H1 (cell line): Measurements from ENCODE around the gene CHRNA4. TPM values are rescaled to one million over a fixed set of nuclear protein-coding genes. Genes with fewer than 3 reads are reported as not detected.

Source experiments
- ATF3 ChIP-seq: IDR thresholded peaks from 2 replicates; pipeline ENCODE4 v1.6.1; 2011; ENCODE audit warnings: low read depth, mild to moderate bottlenecking, low read length; ENCODE audit not compliant: insufficient read depth
- CHD7 ChIP-seq: fragments of 300-600 bp; sonication (generic); IDR thresholded peaks from 2 replicates; pipeline ENCODE4 v1.7.1; 2012; ENCODE audit warnings: low read length, moderate library complexity, mild to moderate bottlenecking, inconsistent platforms; ENCODE audit not compliant: insufficient replicate concordance
- EZH2 ChIP-seq: fragments of 200-600 bp; sonication (generic); IDR thresholded peaks from 2 replicates; pipeline ENCODE4 v1.7.1; 2012; ENCODE audit warnings: low read depth, mild to moderate bottlenecking, moderate library complexity, low read length, inconsistent platforms; ENCODE audit not compliant: severe bottlenecking
- GTF2F1 ChIP-seq: IDR thresholded peaks from 2 replicates; pipeline ENCODE4 v1.6.1; 2012; ENCODE audit warnings: low read depth, low read length, improper control_type of control experiment, borderline replicate concordance
- SAP30 ChIP-seq: fragments of 300-600 bp; sonication (generic); IDR thresholded peaks from 2 replicates; pipeline ENCODE4 v1.7.1; 2012; ENCODE audit warnings: low read length, moderate library complexity, mild to moderate bottlenecking, inconsistent platforms; ENCODE audit not compliant: insufficient read depth, insufficient replicate concordance
- SIX5 ChIP-seq: IDR thresholded peaks from 2 replicates; pipeline ENCODE4 v1.6.1; 2011; ENCODE audit warnings: mild to moderate bottlenecking, low read depth, low read length
- TEAD4 ChIP-seq: IDR thresholded peaks from 2 replicates; pipeline ENCODE4 v1.6.1; 2012; ENCODE audit warnings: low read depth, low read length, inconsistent platforms, mixed read lengths
- polyA plus RNA-seq, 7 experiments: library from polyadenylated mRNA; depleted of rRNA in 3 of 7; stranded (reverse) in 5 of 7; unstranded in 2 of 7; fragments of >200 nt in 5 of 7; fragments of 200-250 nt in 2 of 7; gene quantifications; 1 replicate in 5 of 7; 2 replicates in 1 of 7; 4 replicates in 1 of 7; pipeline versions ENCODE4 v1.2.1 to v1.2.3, GENCODE V29; 2011 to 2013; ENCODE audit warnings: missing spikeins in 2 of 7, mixed read lengths in 2 of 7
- total RNA-seq: library from RNA; stranded (reverse); fragmentation: NEBNext Ultra II Directional; extraction: Animal tissue kit (Norgen Biotek cat#: 25700); gene quantifications from 2 replicates; pipeline ENCODE4 v1.2.1, GENCODE V29; 2021

Gene CHRNA4
- total and polyA plus RNA-seq, 2 of the 8 experiments (the other 6 are each of a cell fraction or from before 2014, with no cell fraction given), result 4.3 to 5.7 TPM

DNA sequence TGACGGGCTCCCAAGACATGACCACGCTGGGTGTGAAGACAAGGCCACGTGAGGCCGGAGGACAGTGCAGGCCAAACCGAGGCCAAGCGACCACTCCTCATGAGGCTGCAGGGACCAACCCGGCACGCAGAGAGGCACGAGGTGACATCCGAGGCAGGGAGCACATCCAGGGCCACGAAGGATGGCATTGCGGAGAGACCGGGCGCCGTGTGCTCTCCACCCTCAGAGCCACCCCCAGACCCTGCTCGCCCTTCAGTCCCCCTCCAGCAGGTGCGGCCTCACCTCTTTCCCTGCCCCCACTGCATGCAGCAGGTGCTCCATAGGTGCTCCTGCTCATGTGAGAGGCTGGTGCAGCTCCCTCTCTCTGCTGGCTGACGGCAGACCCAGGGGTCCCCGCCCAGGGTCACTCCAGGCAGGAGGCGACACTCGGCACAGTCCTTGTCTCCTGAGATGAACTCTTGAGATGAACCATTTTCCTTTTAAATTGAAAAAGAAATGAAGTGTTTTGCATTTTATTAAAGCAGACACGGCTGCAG, 33.8 kb upstream of the CHRNA4 start (continued):
- TF ChIP-seq ATF3 (no peak), SAP30 (no peak), GTF2F1 (no peak), SIX5 (no peak), EZH2 (no peak), TEAD4 (no peak), CHD7 (no peak)
- TF ChIP-seq, all 59 proteins: peak for 0
